Body of pancreas (tissue), 4 donors: ENCODE results near the gene RGS12.

Source experiments
- CTCF ChIP-seq, 7 experiments: fragments of 450-650 bp in 4 of 7; fragments of 200-600 bp in 3 of 7; sonication (generic) in 3 of 7; IDR thresholded peaks; one replicate each; pipeline ENCODE4 v1.5.1; 2016 to 2019; ENCODE audit warnings: antibody characterized with exemption in 7 of 7
- POLR2A ChIP-seq, 3 donors: fragments of 450-650 bp; IDR thresholded peaks; one replicate each; pipeline ENCODE4 v1.6.1; 2016; ENCODE audit warnings: antibody characterized with exemption in 3 of 3, mild to moderate bottlenecking in 2 of 3

- TF ChIP-seq POLR2A (IDR thresholded peaks at IDR 0.05) (no peak), CTCF (IDR thresholded peaks at IDR 0.05) (no peak)
Measured at GRCh38 chr4:3267576-3268394, 25.0 kb upstream of the RGS12 start.
